ENCODE data around the gene PJA1. TPM values are rescaled to one million over a fixed set of nuclear protein-coding genes. Genes with fewer than 3 reads are reported as not detected.

Gene PJA1
- total RNA-seq, 2 experiments from 2014 or later: 36.5 to 37.6 TPM

DNA sequence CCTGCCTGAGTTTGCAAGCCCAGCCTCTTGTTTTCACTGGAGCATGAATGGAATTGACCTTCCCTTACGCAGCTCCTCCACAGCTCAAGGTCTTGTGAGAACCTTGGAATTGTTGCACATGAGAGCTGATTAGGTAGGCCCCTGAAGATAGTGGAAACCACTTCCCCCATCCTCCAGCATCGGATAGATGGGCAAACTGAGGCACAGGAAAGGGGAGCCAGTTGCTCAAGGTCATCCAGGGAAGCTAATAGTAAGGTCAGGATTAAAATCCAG lies 27.2 kb downstream of the PJA1 start:
- no peaks in the 10 kb centered on the region for H3K9me3 Mint-ChIP-seq
- POLR2A ChIA-PET: no interaction called here
- intact Hi-C loops (cut with DNase I, micrococcal nuclease): no loop called here

DNA sequence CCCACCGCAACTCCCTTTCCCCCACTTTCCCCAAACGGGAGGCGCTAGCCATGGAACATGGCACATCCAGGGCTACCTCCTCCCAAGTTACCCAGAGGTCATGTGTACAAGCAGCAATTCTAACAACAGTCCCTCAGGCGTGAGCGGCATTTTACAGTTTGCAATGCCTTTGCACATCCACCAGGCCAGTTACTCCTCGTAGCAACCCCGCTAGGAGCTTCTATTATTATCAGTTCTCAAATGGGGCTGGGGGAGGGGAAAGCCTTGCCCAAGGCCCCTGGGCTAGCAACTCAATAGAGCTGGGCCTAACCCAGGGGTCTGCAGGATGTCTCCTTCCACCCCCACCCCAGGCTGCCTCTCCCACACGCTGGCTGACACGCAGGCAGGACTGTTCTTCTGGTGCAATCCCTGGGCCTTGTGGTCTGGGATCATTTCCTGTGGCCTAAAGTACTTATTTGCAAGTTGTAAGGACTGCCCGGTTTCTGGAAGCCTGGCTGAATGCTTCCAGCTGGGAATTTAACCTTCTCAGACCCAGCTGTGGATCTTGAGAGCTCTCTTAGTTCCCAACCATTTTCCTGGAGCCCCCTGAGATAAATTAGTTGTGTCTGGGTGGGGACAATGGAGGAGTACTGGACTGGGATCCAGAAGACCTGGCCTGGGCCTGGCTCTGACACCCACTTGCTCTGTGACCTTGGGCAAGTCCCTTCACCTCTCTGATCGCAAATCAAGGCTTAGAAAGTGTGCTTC lies 27.7 kb downstream of the PJA1 start:
- ChIA-PET POLR2A (no interaction called here), CTCF (no interaction called here)
- no peak overlapping the region for H3K4me3 ChIP-seq (ENCODE audit: low read length)
- peaks cover 32% of the 10 kb centered on the region for H3K27me3 Mint-ChIP-seq
- H3K4me3 Mint-ChIP-seq: no peak overlapping the region
- ATAC-seq (ENCODE audit: poor library complexity) (no peak), DNase-seq (no peak)
- H3K4me1 Mint-ChIP-seq (ENCODE audit: low read depth): no peaks in the 10 kb centered on the region
- no peaks in the 10 kb centered on the region for H3K36me3 Mint-ChIP-seq (ENCODE audit: low read depth)
- no peak overlapping the region for H3K27ac Mint-ChIP-seq
- H3K27me3 ChIP-seq (ENCODE audit: control insufficient read depth in 1 of 2, insufficient read depth in 2 of 2, low read length in 2 of 2): peaks cover 12 to 19% of the 10 kb centered on the region in 2 experiments
- no peak overlapping the region for H3K27ac ChIP-seq (ENCODE audit: low read depth in 1 of 2, low read length in 2 of 2)
- no peaks in the 10 kb centered on the region for H3K9me3 Mint-ChIP-seq
- no peaks in the 10 kb centered on the region for H3K36me3 ChIP-seq (ENCODE audit: insufficient read depth, low read length)
- no peaks in the 10 kb centered on the region for H3K4me1 ChIP-seq (ENCODE audit: insufficient read depth, low read length)
- TF ChIP-seq, protein P1, sequence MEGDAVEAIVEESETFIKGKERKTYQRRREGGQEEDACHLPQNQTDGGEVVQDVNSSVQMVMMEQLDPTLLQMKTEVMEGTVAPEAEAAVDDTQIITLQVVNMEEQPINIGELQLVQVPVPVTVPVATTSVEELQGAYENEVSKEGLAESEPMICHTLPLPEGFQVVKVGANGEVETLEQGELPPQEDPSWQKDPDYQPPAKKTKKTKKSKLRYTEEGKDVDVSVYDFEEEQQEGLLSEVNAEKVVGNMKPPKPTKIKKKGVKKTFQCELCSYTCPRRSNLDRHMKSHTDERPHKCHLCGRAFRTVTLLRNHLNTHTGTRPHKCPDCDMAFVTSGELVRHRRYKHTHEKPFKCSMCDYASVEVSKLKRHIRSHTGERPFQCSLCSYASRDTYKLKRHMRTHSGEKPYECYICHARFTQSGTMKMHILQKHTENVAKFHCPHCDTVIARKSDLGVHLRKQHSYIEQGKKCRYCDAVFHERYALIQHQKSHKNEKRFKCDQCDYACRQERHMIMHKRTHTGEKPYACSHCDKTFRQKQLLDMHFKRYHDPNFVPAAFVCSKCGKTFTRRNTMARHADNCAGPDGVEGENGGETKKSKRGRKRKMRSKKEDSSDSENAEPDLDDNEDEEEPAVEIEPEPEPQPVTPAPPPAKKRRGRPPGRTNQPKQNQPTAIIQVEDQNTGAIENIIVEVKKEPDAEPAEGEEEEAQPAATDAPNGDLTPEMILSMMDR (IDR thresholded peaks at IDR 0.05): no peak
- intact Hi-C loops (cut with DNase I, micrococcal nuclease): no loop called here
- H3K9me3 ChIP-seq (ENCODE audit: control insufficient read depth in 1 of 2, insufficient read depth in 1 of 2, low read length in 2 of 2): no peaks in the 10 kb centered on the region

More for the DNA sequence above, 27.2 kb downstream of the PJA1 start:
- H3K36me3 Mint-ChIP-seq (ENCODE audit: low read depth): no peaks in the 10 kb centered on the region
- Histone ChIP-seq H3K27me3 (ENCODE audit: control insufficient read depth in 1 of 2, insufficient read depth in 2 of 2, low read length in 2 of 2) (peaks cover 12 to 19% of the 10 kb centered on the region in 2 experiments), H3K4me1 (ENCODE audit: insufficient read depth, low read length) (no peaks in the 10 kb centered on the region), H3K36me3 (ENCODE audit: insufficient read depth, low read length) (no peaks in the 10 kb centered on the region), H3K27ac (ENCODE audit: low read depth in 1 of 2, low read length in 2 of 2) (no peak overlapping the region), H3K4me3 (ENCODE audit: low read length) (no peak overlapping the region), H3K9me3 (ENCODE audit: control insufficient read depth in 1 of 2, insufficient read depth in 1 of 2, low read length in 2 of 2) (no peaks in the 10 kb centered on the region)
- no peaks in the 10 kb centered on the region for H3K4me1 Mint-ChIP-seq (ENCODE audit: low read depth)
- TF ChIP-seq, protein P1 (IDR thresholded peaks at IDR 0.05): no peak
- no peak overlapping the region for H3K27ac Mint-ChIP-seq
- ATAC-seq (ENCODE audit: poor library complexity) (no peak), DNase-seq (no peak)
- peaks cover 29% of the 10 kb centered on the region for H3K27me3 Mint-ChIP-seq
- CTCF ChIA-PET: no interaction called here
- no peak overlapping the region for H3K4me3 Mint-ChIP-seq

DNA sequence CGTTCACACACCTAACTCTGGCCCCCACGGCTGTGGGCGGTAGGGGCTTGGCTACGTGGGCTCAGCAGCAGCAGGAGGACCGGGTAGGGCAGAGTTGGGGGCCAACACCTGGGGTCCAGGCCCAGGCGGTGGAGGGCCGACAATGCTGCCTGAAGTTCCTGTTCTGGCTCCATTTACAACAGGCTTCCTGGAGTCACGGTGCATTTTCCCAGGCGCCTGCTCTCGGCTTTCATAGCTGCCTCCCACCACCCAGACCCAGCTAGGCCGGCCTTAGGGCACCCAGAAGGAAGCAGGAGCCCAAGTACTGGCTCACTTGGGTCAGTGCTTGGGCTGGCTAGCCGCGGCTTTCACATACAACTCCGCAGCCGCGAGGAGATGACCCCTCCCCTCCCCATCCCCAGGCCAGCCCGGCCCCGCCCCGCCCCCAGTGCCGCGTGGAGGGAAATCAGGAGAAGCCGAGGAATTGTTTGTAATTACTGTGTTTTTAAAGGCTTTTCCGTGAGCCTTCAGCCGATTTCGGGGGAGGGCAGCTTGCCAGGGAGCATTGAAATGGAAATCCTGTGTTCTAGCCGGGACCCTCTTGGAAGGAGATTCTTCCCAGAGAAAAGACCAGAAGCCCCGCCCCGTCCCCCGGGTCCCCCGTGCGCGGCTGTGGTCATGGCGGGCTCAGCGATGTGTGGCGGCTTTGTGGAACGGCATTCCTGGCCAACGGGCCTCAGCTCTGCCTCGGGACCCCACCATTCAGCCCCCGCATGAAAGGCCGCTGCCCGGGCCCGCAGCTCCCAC lies 28.5 kb downstream of the PJA1 start:
- no peak overlapping the region for H3K27ac Mint-ChIP-seq
- no peak overlapping the region for H3K27ac ChIP-seq (ENCODE audit: low read depth in 1 of 2, low read length in 2 of 2)
- ATAC-seq (ENCODE audit: poor library complexity): no peak
- no peak overlapping the region for H3K4me3 ChIP-seq (ENCODE audit: low read length)
- peaks cover 40% of the 10 kb centered on the region for H3K27me3 Mint-ChIP-seq
- CTCF ChIA-PET: no interaction called here
- H3K36me3 ChIP-seq (ENCODE audit: insufficient read depth, low read length): no peaks in the 10 kb centered on the region
- no peak for DNase-seq
- H3K9me3 ChIP-seq (ENCODE audit: control insufficient read depth in 1 of 2, insufficient read depth in 1 of 2, low read length in 2 of 2): no peaks in the 10 kb centered on the region
- POLR2A ChIA-PET: no interaction called here
- no peaks in the 10 kb centered on the region for H3K9me3 Mint-ChIP-seq
- TF ChIP-seq, protein P1 (IDR thresholded peaks at IDR 0.05): no peak
- H3K4me3 Mint-ChIP-seq: no peak overlapping the region
- no peaks in the 10 kb centered on the region for H3K4me1 ChIP-seq (ENCODE audit: insufficient read depth, low read length)
- peaks cover 12 to 19% of the 10 kb centered on the region in 2 experiments for H3K27me3 ChIP-seq (ENCODE audit: control insufficient read depth in 1 of 2, insufficient read depth in 2 of 2, low read length in 2 of 2)
- intact Hi-C loops (cut with DNase I, micrococcal nuclease): no loop called here
- no peaks in the 10 kb centered on the region for H3K36me3 Mint-ChIP-seq (ENCODE audit: low read depth)
- H3K4me1 Mint-ChIP-seq (ENCODE audit: low read depth): no peaks in the 10 kb centered on the region
